DMS 273 (cell line): Measurements from ENCODE around the gene REN.

Experiments used
- DNase-seq: peaks from one replicate; lab custom pipeline; 2025; ENCODE audit not compliant: unreplicated experiment; lab: John Stamatoyannopoulos, UW

The REN gene

DNA sequence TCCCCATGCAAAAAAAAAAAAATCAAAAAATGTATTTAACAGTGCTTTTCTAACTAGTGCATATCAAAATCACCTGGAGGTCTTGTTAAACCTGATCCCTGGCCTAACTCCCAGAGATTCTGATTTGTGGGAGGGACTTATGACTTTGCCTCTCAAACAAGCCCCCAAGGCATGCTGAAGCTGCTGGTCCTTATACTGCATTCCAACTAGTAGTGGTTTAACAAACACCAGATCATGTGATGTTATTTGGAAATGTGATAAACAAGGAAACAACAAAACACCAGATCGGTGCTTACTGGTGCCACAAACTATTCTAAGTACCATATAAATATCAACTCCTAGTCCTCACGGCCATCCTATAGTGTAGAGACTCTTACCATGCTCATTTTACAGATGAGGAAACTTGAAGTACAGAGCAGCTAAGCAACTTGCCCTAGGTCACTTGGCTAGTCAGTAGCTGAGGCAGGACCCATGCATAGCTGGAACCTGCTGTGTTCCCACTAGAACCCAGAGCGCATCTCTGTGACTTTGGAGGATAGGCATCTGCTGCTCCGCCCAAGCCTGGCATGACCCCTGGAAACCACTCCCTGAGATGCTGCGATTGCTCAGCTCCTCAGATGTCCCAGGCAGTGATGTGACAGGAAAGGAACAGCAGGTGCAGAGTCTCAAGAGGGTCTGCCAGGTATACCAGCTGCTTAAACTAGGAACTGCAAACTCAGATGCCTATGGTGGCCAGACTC is 55.1 kb downstream of the REN start:
- no peak for DNase-seq

DNA sequence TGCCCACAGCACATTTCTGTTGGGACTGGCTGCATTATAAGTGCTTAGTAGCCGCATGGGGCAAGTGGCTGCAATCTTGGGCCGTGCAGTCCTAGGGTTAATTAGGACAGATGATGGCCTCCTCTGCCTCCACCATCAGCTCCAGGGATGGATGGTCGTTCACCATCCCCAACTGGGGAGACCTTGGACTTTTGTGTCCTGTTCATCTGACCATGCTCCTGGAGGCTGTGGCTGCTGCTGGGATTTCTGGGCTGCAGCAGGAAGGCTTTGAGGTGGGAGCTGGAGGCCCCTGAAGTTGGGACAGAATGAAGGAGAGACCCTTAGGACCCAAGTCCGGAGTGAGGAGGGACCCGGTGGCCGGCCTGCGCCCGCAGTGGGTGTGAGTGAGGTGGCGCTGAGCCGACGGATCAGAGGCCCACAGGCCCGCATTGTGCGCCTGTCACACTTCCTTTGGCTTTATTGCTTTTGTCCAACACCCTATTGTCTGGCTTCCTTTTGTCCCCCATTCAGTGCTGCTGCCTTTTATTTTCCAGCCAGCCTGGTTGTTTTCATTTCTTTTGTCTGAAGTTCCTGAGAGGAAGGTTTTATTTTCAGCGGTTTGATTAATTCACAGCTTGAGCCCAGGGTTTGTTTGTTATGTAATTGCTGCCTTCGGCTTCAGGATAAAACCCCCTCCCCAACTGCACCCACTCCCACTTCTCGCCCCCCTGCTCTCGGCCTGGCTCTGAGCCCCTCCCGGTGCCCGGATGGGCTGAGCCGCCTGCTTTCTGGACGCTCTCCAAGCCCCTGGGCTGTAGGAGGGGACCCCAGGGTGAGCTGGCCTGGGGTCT is 57.6 kb downstream of the REN start:
- DNase-seq: no peak

GRCh38 chr1:204107892-204108291 is 58.2 kb downstream of the REN start:
- no peak for DNase-seq

DNA sequence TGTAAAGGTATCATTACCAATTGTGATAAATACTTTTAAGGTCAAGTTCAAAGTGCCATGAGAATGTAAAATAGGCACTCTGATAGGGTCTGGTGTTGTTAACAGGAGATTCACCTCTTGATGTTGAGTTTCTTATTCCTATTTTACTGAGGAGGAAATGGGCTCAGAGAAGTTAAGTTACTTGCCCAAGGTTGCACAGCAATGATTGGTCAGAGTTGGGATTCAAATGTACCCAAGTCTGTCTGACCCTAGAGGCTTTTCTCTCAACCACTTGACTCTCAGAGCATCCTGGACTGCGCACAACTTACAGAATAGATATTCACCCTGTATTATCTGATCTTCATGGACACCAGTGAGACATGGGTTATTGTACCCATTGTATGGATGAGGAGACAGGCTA is 59.3 kb downstream of the REN start:
- no peak for DNase-seq

DNA sequence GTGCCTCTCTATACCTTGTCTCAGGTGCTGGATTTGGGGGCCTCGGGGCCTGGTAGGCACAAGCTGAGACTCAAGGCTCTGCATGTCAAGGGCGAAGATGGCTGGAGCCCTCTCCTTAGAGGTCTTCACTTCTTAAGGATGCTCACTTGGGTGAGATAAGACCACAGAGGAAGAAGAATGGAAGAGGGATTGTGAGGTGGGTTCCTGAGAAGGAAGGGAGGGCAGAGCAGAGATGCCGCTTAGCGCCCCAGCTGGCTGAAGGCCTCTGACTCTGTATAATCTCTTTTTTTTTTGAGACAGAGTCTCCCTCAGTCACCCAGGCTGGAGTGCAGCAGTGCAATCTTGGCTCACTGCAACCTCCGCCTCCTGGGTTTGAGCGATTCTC is 61.0 kb downstream of the REN start:
- no peak for DNase-seq
